Caco-2 (cell line): ENCODE results near the gene AATK. TPM values are rescaled to one million over a fixed set of nuclear protein-coding genes. Genes with fewer than 3 reads are reported as not detected.

Experiments used
- BruUV-seq: library from RNA; stranded (reverse); fragments of 400-500 nt; replicated peaks from 2 replicates; lab custom pipeline; 2021; lab: Mats Ljungman, UMichigan
- CTCF ChIA-PET: fragments of 300-600 bp; sonication (Branson Sonifier 250); formaldehyde crosslinking; loops from one replicate; lab custom pipeline; 2022; ENCODE audit warnings: antibody characterized with exemption; lab: Charles Lee
- POLR2A ChIA-PET: fragments of 300-600 bp; sonication (Branson Sonifier 250); formaldehyde crosslinking; loops from one replicate; lab custom pipeline; 2022; ENCODE audit warnings: antibody characterized with exemption; lab: Charles Lee
- DNase-seq, 2 experiments: peaks; one replicate each; pipeline versions ENCODE4 v3.0.0 to v3.0.0-alpha.2; 2020 to 2022
- H3K27me3 ChIP-seq: replicated peaks from 2 replicates; pipeline ENCODE4 v1.6.0; 2011; ENCODE audit warnings: low read length; ENCODE audit not compliant: control insufficient read depth, insufficient read depth
- H3K36me3 ChIP-seq: 2 replicates; pipeline ENCODE4 v1.5.1; 2011; ENCODE audit warnings: low read length; ENCODE audit not compliant: control insufficient read depth, insufficient read depth
- H3K4me1 ChIP-seq: fragments of 250-450 bp; sonication (Bioruptor Pico); 2 replicates; pipeline ENCODE4 v1.5.1; 2020; ENCODE audit warnings: mild to moderate bottlenecking
- H3K4me3 ChIP-seq: 2 replicates; pipeline ENCODE4 v1.5.1; 2011; ENCODE audit warnings: low read depth, mild to moderate bottlenecking, control low read depth, low read length
- H3K9me3 ChIP-seq: fragments of 250-450 bp; sonication (Bioruptor Pico); 2 replicates; pipeline ENCODE4 v1.5.1; 2020; ENCODE audit warnings: mild to moderate bottlenecking, moderate library complexity
- H3K27ac Mint-ChIP-seq: one replicate; pipeline ENCODE4 v1.8.0; 2022; ENCODE audit warnings: mixed read lengths; ENCODE audit not compliant: unreplicated experiment
- H3K27me3 Mint-ChIP-seq: one replicate; pipeline ENCODE4 v1.8.0; 2022; ENCODE audit warnings: mixed read lengths; ENCODE audit not compliant: insufficient read depth, unreplicated experiment
- H3K36me3 Mint-ChIP-seq: one replicate; pipeline ENCODE4 v1.8.0; 2022; ENCODE audit warnings: mild to moderate bottlenecking, mixed read lengths; ENCODE audit not compliant: insufficient read depth, unreplicated experiment
- H3K4me1 Mint-ChIP-seq: one replicate; pipeline ENCODE4 v1.8.0; 2022; ENCODE audit warnings: low read depth, mixed read lengths; ENCODE audit not compliant: unreplicated experiment
- H3K4me3 Mint-ChIP-seq: one replicate; pipeline ENCODE4 v1.8.0; 2022; ENCODE audit warnings: mild to moderate bottlenecking, moderate library complexity, mixed read lengths; ENCODE audit not compliant: unreplicated experiment
- H3K9me3 Mint-ChIP-seq: one replicate; pipeline ENCODE4 v1.8.0; 2022; ENCODE audit warnings: mixed read lengths; ENCODE audit not compliant: unreplicated experiment
- CTCF ChIP-seq, 2 experiments: fragments of 200-600 bp in 1 of 2; IDR thresholded peaks; 1 replicate in 1 of 2; 2 replicates in 1 of 2; pipeline versions ENCODE4 v1.5.1 to v1.8.0; 2011 to 2022; ENCODE audit warnings: antibody characterized with exemption in 1 of 2, control low read depth in 1 of 2, inconsistent platforms in 1 of 2, low read depth in 1 of 2, low read length in 1 of 2, mild to moderate bottlenecking in 1 of 2, moderate library complexity in 1 of 2; ENCODE audit not compliant: insufficient read depth in 1 of 2, severe bottlenecking in 1 of 2, unreplicated experiment in 1 of 2
- intact Hi-C: fragments of 100-400 bp; cut with micrococcal nuclease; formaldehyde crosslinking; loops from one replicate; pipeline ENCODE4 v1.10.0; 2022; ENCODE audit not compliant: unreplicated experiment
- total RNA-seq: library from RNA; stranded (reverse); gene quantifications from 2 replicates; pipeline ENCODE4 v1.2.3, GENCODE V29; 2022

The AATK gene
- total RNA-seq, 1 experiment from 2014 or later = 26.6 TPM

DNA sequence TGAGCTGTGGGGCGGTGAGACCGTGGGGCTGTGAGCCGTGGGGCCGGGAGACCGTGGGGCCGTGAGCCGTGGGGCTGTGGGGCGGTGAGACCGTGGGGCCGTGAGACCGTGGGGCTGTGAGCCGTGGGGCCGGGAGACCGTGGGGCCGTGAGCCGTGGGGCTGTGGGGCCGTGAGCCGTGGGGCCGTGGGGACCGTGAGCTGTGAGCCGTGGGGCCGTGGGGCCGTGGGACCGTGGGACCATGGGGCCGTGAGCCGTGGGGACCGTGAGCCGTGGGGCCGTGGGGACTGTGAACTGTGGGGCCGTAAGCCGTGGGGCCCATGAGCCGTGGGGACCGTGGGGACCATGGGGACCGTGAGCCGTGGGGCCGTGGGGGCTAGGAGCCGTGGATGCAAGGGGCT is 25.3 kb downstream of the AATK start:
- TF ChIP-seq CTCF (IDR thresholded peaks at IDR 0.05; ENCODE audit: insufficient read depth in 1 of 2, low read depth in 1 of 2, low read length in 1 of 2, severe bottlenecking in 1 of 2, unreplicated experiment in 1 of 2) = no peak
- Mint-ChIP-seq H3K36me3 (peaks cover 8% of the 10 kb centered on the region), H3K4me1 (no peaks in the 10 kb centered on the region), H3K27me3 (no peaks in the 10 kb centered on the region), H3K27ac (no peak overlapping the region), H3K9me3 (no peaks in the 10 kb centered on the region), H3K4me3 (no peak overlapping the region)
- Histone ChIP-seq H3K36me3 (no peaks in the 10 kb centered on the region), H3K9me3 (peaks cover 12% of the 10 kb centered on the region), H3K4me3 (no peak overlapping the region), H3K4me1 (peaks cover 6% of the 10 kb centered on the region), H3K27me3 (no peaks in the 10 kb centered on the region)
- DNase-seq = no peak
- intact Hi-C loops = no loop called here
- ChIA-PET CTCF (interaction anchor here (0.6 to 1.3 kb wide), 2 partner anchors 9 to 83 kb away, joined by 3 to 12 read pairs; no protein-coding TSS in a partner anchor), POLR2A (interaction anchor here (0.6 kb wide), 1 partner anchor 11 kb away, joined by 7 read pairs; no protein-coding TSS in a partner anchor)
- no TSS peak for BruUV-seq

- POLR2A ChIA-PET = no interaction called here
- peaks cover 8% of the 10 kb centered on the region for H3K36me3 Mint-ChIP-seq
- intact Hi-C loops = no loop called here
- Histone ChIP-seq H3K9me3 (peaks cover 12% of the 10 kb centered on the region), H3K36me3 (no peaks in the 10 kb centered on the region), H3K4me3 (no peak overlapping the region), H3K4me1 (peaks cover 6% of the 10 kb centered on the region), H3K27me3 (no peaks in the 10 kb centered on the region)
- no peaks in the 10 kb centered on the region for H3K27me3 Mint-ChIP-seq
- no peaks in the 10 kb centered on the region for H3K4me1 Mint-ChIP-seq
- TF ChIP-seq CTCF (IDR thresholded peaks at IDR 0.05; ENCODE audit: insufficient read depth in 1 of 2, low read depth in 1 of 2, low read length in 1 of 2, severe bottlenecking in 1 of 2, unreplicated experiment in 1 of 2) = no peak
- DNase-seq = no peak
- no TSS peak for BruUV-seq
- no peak overlapping the region for H3K4me3 Mint-ChIP-seq
- CTCF ChIA-PET = no interaction called here
- H3K27ac Mint-ChIP-seq = no peak overlapping the region
- H3K9me3 Mint-ChIP-seq = no peaks in the 10 kb centered on the region
Measured at GRCh38 chr17:81140018-81140417, 26.0 kb downstream of the AATK start.

GRCh38 chr17:81139428-81139827 is 26.6 kb downstream of the AATK start:
- no peaks in the 10 kb centered on the region for H3K27me3 ChIP-seq
- ChIA-PET POLR2A (no interaction called here), CTCF (no interaction called here)
- H3K36me3 Mint-ChIP-seq = peaks cover 8% of the 10 kb centered on the region
- H3K4me3 ChIP-seq = no peak overlapping the region
- no peaks in the 10 kb centered on the region for H3K9me3 Mint-ChIP-seq
- no peaks in the 10 kb centered on the region for H3K4me1 Mint-ChIP-seq
- no TSS peak for BruUV-seq
- TF ChIP-seq CTCF (IDR thresholded peaks at IDR 0.05; ENCODE audit: insufficient read depth in 1 of 2, low read depth in 1 of 2, low read length in 1 of 2, severe bottlenecking in 1 of 2, unreplicated experiment in 1 of 2) = no peak
- no peak for DNase-seq
- intact Hi-C loops = no loop called here
- no peak overlapping the region for H3K4me3 Mint-ChIP-seq
- no peaks in the 10 kb centered on the region for H3K36me3 ChIP-seq
- peaks cover 12% of the 10 kb centered on the region for H3K9me3 ChIP-seq
- H3K27ac Mint-ChIP-seq = no peak overlapping the region
- H3K4me1 ChIP-seq = peaks cover 12% of the 10 kb centered on the region
- H3K27me3 Mint-ChIP-seq = no peaks in the 10 kb centered on the region
